ENCODE data around the gene LRPPRC.

The LRPPRC gene

GRCh38 chr2:43848214-43848613 is 147.6 kb downstream of the LRPPRC start:
- no peak for DNase-seq (ENCODE audit: low read depth in 1 of 2, low spot score in 1 of 2)
- no peaks in the 10 kb centered on the region for H3K27me3 ChIP-seq (ENCODE audit: insufficient read depth, poor library complexity, severe bottlenecking)
- TF ChIP-seq REST (IDR thresholded peaks at IDR 0.05; ENCODE audit: insufficient replicate concordance, low read depth), result no peak
- TF ChIP-seq SPI1 (IDR thresholded peaks at IDR 0.05; ENCODE audit: borderline replicate concordance, low read depth), result peak; percentile 68
- TF ChIP-seq GABPA (IDR thresholded peaks at IDR 0.05; ENCODE audit: low read depth), result no peak
- TF ChIP-seq, protein P1, sequence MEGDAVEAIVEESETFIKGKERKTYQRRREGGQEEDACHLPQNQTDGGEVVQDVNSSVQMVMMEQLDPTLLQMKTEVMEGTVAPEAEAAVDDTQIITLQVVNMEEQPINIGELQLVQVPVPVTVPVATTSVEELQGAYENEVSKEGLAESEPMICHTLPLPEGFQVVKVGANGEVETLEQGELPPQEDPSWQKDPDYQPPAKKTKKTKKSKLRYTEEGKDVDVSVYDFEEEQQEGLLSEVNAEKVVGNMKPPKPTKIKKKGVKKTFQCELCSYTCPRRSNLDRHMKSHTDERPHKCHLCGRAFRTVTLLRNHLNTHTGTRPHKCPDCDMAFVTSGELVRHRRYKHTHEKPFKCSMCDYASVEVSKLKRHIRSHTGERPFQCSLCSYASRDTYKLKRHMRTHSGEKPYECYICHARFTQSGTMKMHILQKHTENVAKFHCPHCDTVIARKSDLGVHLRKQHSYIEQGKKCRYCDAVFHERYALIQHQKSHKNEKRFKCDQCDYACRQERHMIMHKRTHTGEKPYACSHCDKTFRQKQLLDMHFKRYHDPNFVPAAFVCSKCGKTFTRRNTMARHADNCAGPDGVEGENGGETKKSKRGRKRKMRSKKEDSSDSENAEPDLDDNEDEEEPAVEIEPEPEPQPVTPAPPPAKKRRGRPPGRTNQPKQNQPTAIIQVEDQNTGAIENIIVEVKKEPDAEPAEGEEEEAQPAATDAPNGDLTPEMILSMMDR (IDR thresholded peaks at IDR 0.05; ENCODE audit: insufficient read depth, low read length), result no peak
- no peak for TF ChIP-seq POLR2AphosphoS5 (IDR thresholded peaks at IDR 0.05; ENCODE audit: low read depth)
- no peak overlapping the region for H3K27ac ChIP-seq (replicated peaks)
- no peak overlapping the region for H3K4me3 ChIP-seq (replicated peaks; ENCODE audit: insufficient read depth, low read length)

DNA sequence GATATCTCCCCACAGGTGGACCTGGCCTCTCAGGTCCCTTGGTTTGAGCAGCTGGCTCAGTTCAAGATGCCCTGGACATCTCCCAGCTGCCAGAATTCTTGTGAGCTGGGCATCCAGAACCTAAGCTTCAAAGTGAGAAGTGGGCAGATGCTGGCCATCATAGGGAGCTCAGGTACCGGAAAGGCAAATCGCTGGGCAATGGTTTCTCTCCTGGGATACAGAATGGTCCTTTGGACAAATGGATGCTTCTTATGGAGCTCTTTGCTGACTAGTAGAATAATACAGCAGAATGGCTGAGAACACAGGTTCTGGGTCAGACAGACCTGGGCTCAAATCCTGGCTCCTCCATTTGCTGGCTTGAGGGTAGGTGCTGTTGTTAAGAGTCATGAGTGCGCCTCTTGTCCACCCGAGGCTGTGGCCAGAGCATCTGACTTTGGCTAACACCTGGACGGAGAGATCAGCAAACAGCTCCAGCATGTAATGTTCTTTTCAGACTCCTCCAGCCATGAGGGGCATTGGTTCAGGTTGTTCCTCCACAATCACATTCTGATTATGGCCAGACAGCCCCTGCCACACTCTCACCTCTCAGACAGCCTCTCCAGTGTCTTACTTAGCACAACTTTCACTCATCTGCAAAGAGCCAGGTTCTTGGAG is 149.5 kb downstream of the LRPPRC start:
- H3K27ac ChIP-seq (replicated peaks), result no peak overlapping the region
- no peaks in the 10 kb centered on the region for H3K27me3 ChIP-seq (ENCODE audit: insufficient read depth, poor library complexity, severe bottlenecking)
- TF ChIP-seq POLR2AphosphoS5 (IDR thresholded peaks at IDR 0.05; ENCODE audit: low read depth) (no peak), SPI1 (IDR thresholded peaks at IDR 0.05; ENCODE audit: borderline replicate concordance, low read depth) (no peak), REST (IDR thresholded peaks at IDR 0.05; ENCODE audit: insufficient replicate concordance, low read depth) (no peak), GABPA (IDR thresholded peaks at IDR 0.05; ENCODE audit: low read depth) (no peak)
- TF ChIP-seq, protein P1 (IDR thresholded peaks at IDR 0.05; ENCODE audit: insufficient read depth, low read length), result no peak
- no peak for DNase-seq (ENCODE audit: low read depth in 1 of 2, low spot score in 1 of 2)
- H3K4me3 ChIP-seq (replicated peaks; ENCODE audit: insufficient read depth, low read length), result no peak overlapping the region

GRCh38 chr2:43845181-43845580 is 150.6 kb downstream of the LRPPRC start:
- TF ChIP-seq REST (IDR thresholded peaks at IDR 0.05; ENCODE audit: insufficient replicate concordance, low read depth) (no peak), SPI1 (IDR thresholded peaks at IDR 0.05; ENCODE audit: borderline replicate concordance, low read depth) (no peak), POLR2AphosphoS5 (IDR thresholded peaks at IDR 0.05; ENCODE audit: low read depth) (no peak), GABPA (IDR thresholded peaks at IDR 0.05; ENCODE audit: low read depth) (no peak)
- TF ChIP-seq, protein P1 (IDR thresholded peaks at IDR 0.05; ENCODE audit: insufficient read depth, low read length), result no peak
- Histone ChIP-seq H3K4me3 (replicated peaks; ENCODE audit: insufficient read depth, low read length) (no peak overlapping the region), H3K27me3 (ENCODE audit: insufficient read depth, poor library complexity, severe bottlenecking) (no peaks in the 10 kb centered on the region), H3K27ac (replicated peaks) (no peak overlapping the region)
- DNase-seq (ENCODE audit: low read depth in 1 of 2, low spot score in 1 of 2), result no peak
